Measurements from ENCODE around the gene CTBP2.

CTBP2 gene

GRCh38 chr10:125024497-125025234, 135.7 kb downstream of the CTBP2 start:
- no peak for DNase-seq (ENCODE audit: low read depth)

DNA sequence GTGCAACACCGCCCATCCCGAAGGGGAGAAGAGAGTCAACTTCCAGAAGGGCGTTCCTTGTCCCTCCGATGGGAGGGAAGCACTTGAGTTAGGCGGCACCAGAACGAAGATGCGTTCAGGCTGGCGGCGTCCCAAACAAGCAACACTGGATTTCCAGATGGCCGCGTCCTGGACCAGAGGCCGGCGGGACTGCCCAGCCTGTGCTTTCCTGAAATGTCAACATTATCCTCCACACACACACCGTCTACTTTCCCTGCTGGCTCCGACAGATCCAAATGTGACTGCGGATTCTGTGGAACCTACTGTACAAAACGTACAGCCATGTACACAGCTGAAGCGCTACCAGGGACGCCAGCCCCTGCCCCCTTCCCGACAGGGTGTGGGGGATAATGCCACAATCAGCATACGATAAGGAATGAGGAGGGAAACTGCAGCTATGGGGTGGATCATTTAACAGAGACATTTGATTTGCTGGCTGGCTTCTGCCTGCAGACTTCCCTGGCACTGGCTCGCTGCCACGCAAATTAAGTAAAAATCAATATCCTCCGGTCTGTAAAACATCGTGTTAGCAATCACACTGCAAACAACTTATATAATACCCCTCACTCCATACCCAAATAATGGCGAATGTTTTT, 136.4 kb downstream of the CTBP2 start:
- DNase-seq (ENCODE audit: low read depth) = no peak

GRCh38 chr10:125023255-125023654, 137.1 kb downstream of the CTBP2 start:
- DNase-seq (ENCODE audit: low read depth) = no peak

DNA sequence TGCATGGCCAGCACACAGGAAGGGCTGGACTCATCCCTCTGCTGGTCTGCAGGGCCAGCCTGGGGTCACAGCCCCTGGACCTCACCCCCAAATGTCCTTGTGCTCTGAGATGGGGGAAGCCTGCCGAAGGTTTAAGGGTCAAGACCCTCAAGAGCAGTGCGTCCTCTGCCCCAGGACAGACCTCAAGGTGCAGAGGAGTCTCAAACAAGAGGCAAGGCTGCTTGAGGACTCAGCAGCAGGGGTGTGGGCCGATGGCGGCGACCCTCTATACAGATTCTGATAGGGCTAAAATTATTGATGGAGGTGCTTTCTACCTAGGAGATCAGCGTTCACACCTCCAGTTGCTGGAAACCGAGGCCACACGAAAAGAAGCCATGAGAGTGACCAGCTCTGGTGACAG, 137.7 kb downstream of the CTBP2 start:
- DNase-seq (ENCODE audit: low read depth) = no peak

- no peak for DNase-seq (ENCODE audit: low read depth)
These were observed 138.5 kb downstream of the CTBP2 start for GRCh38 chr10:125021686-125022344.

DNA sequence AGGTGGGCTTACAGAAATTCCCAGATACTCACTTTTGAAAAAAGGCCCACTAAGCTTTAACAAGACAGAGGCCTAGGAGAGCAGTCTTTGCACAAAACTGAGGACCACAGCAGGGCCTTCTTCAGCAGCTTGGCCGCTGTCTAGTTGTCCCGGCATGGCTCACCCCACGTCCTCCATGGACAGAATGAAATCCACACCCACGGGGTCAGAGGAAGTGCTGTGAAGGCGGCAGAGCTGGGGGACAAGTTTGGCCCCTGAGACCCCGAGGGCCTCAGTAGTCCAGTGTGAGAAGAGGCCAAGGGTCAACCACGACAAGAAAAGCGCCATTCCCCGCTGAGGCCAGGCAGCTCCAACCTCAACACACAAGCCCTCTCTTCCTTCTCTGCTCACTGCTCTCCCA, 139.5 kb downstream of the CTBP2 start:
- DNase-seq (ENCODE audit: low read depth) = no peak

GRCh38 chr10:125020386-125020785, 140.0 kb downstream of the CTBP2 start:
- DNase-seq (ENCODE audit: low read depth) = no peak

DNA sequence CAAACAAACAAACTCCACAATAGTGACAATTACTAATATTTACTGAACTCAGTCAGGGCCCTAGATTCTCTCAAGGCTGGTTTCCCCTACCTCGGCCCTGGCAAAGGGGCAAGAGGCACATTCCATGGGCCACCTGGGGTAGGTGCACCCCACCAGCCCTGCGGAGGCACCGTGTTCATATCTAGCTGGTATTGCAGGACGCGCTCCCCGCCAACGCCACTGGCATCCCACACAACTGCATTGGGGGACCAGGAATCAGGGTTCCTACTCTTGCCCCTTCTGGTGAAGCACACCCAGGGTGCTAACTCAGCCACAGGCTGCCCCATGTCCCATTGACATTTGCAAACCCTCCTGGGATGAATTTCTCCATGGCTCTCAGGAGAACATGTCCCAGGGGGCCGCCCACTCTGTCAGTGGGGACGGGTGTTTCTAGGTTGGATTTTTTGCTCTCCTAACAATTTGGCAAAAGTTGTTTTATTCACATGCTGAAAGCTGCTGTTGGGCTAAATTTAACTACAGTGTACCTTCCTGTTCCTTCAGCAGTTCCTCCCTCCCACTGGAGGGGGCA, 141.7 kb downstream of the CTBP2 start:
- no peak for DNase-seq (ENCODE audit: low read depth)

DNA sequence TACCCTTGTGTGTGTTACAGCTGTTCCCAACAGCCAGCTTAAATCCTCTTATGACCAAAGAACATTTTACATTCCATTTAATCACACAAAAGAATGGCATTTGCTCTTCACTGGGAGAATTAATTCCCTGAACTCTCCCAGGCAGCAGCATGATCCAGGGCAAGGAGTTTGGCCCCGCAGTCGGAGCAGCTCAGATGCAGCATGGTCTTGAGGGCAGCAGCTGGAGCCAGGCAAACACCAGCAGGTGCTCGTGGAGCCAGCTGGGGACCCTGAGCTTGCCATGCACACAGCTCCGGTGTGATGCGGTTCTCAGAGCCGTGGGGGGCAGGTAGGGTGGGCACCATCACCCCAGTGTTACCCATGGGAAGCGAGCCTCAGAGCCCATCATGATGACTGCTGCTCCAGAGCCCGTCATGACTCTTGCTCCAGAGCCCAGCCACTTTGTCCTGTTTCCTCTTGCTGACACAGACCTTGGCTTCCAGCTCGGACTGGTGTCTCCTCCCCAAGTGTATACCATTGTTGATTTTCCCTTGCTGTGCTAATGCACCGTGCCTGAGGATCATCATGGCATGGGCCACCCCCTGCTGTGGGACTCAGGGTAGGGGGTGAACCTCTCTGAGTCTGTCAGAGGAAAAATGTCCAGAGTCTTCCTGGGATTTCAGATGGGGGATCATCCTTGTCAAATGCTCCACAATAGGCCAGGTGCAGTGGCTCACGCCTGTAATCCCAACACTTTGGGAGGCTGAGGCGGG, 142.6 kb downstream of the CTBP2 start:
- no peak for DNase-seq (ENCODE audit: low read depth)

DNA sequence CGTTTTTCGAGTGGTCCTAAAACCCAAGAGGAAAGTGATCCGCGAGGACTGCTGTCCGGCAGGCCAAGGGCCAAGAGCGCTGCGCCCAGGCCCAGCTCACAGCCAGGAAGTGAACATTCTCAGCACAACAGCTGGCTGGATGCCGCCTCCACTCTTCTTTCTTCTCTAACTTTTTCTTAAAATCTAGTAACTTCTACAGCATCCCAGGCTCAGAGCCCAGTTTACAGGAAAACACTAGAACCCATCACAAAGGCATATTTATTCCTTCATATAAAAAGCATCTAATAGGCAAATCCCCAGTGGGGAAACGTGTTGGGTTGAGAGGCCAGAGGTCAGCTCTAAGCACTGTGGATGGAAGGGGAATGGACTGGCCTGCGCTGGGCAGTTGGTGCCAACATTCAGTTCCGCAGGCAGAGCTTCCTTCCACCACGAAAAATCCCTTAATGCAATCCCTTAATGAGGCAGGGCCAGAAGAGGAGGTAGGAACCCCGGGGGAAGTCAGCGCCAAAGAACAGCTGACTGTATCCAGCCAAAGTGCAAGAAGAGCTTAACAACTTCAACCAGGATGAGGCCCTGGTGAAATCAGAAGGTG, 143.7 kb downstream of the CTBP2 start:
- no peak for DNase-seq (ENCODE audit: low read depth)

- no peak for DNase-seq (ENCODE audit: low read depth)
These were observed 144.2 kb downstream of the CTBP2 start for GRCh38 chr10:125016123-125016522.

DNA sequence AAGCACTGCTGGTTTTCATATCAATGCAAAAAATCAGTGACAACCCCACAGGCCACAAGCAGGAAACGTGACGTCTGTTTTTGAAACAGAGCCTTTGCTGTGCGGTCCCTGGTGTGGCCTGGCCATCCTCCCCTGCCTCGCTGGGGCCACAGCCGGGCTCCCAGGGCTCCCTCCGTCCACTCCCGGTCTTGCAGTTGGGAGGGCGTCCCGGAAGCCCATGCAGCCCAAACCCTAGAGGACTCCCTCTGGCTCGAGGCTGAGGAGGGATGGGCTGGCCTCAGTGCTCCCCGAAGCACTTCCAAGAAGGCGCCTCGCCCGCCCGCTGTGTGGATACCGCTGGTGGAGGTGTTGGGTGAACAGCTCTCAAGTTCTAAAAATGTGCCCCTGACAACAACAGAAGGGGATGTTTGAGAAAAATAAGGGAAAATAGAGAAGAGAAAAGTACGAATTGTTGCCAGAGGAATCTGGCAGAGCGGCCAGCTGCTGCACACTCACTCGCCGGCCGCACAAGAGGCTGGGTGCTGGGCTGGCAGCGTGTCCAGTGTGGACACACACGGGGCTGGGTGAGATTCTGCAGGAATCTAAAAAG, 144.9 kb downstream of the CTBP2 start:
- DNase-seq (ENCODE audit: low read depth) = no peak

DNA sequence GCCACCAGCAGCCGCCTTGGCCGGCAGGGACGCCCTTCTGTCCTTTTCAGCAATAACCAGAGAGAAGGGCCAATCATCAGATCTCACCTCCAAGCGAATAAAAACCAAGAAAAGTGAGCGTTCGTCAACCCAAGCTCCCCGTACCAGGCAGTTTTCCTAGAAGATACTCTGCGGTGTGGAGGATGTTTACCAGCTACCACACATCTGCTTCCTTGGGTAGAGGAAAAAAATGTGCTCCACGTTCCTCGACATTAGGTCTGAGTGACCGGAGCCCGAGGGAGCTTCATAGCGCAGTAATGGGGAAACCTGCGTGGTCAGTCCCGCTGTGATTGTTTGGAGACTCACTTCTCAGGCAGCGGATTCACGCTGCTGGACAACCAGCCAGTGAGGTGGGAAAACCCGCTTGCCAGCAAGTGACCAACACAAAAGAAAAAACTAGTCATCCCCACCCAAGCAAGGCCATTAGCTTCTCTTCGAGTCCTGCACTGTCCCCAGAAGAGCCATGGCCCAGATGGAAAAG, 145.5 kb downstream of the CTBP2 start:
- DNase-seq (ENCODE audit: low read depth) = no peak

DNA sequence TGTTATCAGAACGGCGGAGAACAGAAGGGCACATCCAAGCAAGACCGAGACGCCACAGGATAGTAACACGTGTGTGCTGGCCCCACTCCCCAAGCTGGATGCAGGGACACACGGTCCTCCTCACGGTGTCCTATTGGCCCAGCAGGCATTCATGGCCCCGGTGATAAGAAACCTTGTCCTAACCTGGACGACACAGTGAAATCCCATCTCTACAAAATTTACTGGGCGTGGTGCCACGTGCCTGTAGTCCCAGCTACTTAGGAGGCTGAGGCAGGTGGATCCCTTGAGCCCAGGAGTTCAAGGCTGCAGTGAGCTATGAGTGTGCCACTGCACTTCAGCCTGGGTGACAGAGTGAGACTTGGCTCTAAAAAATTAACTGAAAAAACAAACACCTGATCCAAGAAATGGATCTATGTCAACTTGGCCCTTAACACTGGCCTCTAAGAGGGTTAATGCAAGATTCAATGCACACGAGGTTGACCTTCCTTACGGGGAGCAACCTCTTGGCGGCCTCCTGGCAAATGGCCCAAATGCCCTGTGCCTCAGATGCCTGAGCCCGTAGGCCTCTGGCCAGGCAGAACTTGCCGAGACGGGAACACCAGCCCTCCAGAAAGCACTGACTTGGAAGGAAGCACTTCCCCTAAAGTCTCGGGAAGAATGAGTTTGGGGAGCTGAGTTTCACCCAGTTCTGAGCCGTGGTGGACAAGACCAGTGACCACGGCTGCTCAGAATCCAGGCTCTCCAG, 146.1 kb downstream of the CTBP2 start:
- no peak for DNase-seq (ENCODE audit: low read depth)

- DNase-seq (ENCODE audit: low read depth) = no peak
These were observed 146.9 kb downstream of the CTBP2 start for GRCh38 chr10:125013529-125013872.

DNA sequence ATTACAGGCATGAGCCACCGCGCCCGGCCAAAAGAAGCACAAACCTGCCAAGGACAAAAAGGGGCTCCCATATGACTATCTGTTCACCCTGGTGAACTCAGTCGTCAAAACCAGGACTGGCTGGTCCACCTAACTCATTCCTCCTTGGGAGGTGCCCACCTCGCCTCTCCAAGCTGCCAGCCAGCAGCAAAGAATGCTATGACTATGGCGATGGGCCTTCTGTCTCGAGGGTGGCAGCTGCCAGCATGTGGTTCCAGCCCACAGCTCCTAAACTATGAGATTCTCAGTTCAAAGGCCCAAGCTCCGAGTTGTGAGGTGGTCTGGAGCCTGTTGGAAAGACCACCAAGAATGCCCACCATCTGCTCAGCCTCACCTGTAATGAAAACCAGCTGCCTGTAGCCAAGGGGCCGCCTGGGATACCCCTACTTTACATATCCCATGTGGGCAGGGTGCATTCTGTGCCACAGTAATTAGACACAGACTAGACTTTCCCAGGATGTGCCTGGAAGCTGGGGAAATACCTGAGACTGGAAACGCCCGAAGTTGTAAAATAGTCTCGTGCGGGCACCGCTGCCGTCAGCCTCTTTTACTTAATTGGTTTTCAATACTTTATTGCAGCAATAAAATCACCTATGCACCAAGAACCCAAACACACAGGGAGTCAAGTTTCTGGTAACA, 147.4 kb downstream of the CTBP2 start:
- no peak for DNase-seq (ENCODE audit: low read depth)

DNA sequence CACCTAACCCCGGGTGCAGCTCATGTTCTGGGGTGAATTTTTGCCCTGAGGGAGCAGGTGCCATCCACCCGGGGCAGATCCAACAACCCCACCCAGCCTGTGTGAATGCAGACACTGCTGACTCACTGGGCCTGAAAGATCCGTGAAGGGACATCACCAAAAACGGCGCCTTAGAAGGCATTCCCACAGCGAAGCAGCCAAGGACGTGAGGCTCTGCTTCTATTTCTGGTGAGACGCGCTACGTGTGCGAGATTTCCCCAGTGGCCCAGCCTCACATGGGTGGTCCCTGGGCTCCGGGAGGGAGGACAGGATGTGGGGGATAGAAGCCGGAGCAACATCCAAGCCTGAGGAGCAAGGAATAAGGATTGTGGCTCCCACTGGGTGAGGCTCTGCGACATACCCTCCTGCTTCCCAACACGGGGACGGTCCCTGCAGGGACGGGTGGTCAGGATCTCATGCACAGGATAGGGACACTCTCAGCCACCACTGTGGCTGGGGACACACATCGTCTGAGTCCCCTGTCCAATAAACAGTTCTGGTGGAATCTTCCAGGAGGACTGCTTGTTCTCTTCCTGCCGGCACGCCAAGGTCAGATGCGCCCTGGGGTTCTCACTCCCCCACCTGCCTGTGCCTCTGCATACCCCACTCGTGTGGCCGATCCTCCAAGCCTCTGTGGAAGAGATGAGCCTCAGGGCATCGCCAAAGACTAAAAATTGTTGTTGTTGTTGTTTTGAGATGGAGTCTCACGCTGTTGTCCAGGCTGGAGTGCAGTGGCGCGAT, 148.2 kb downstream of the CTBP2 start:
- DNase-seq (ENCODE audit: low read depth) = no peak

DNA sequence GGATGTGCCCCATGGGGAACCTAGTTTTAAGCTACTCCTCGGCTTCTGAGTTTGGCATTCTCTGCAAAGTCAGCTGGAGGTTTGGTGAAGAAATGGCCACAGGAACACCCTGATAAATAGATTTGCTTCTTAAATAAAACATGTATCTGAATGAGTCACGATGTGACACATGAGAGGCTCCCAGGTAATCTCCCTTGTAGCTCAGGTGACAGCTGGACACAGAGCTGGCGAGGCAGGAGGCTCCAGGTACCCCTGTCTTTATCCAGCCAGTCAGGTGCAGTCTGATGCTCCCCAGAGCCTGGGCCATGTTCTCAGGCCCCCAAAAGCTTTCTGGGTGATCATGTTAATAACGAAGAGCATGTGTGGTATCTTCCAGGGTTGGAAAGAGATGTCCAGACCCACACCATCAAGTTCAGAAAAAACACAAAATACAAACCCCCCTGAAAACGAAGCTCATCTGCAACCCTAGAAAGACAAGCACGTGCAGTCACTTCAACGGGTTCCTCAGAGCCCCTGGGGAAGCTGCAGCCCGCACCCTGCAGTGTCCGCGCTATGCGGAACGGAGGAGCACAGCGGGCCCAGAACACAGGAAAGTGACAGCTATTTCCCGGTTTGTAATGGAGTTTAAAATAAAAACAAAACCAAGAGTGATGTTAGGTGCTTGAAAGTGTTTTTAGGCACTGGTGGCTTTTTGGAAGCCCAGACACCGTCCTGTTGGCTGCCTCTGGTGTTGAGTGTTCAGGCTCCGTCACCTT, 149.0 kb downstream of the CTBP2 start:
- no peak for DNase-seq (ENCODE audit: low read depth)

DNA sequence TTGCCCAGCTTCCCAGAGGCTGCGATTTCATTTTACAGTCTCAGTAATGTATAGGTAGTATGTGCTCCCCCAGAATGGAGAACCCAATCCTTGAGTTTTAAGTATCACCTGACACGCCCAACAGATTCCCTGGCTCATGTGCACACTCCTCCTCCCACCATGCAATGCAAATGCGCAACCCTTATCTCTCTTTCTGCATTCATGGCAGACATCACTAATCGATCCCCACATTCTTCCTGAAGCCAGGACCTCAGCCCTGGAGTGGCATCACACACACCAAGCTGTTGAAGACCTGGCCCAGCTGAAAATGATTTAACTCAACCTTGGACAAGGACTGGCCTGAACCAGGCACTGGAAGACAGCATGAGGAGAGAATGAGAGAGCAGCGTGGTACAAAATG, 150.0 kb downstream of the CTBP2 start:
- no peak for DNase-seq (ENCODE audit: low read depth)

Measured in HS-27A (cell line).